Uterus (tissue), 2 donors: ENCODE measurements around the gene STX18.

Experiments
- CTCF ChIP-seq, 4 experiments: fragments of 200-600 bp in 2 of 4; fragments of 450-650 bp in 2 of 4; sonication (generic) in 2 of 4; IDR thresholded peaks; one replicate each; pipeline ENCODE4 v1.5.1; 2016 to 2019; ENCODE audit warnings: antibody characterized with exemption in 4 of 4, mild to moderate bottlenecking in 2 of 4, moderate library complexity in 1 of 4
- POLR2A ChIP-seq, 2 donors: fragments of 450-650 bp; IDR thresholded peaks; one replicate each; pipeline ENCODE4 v1.6.1; 2016; ENCODE audit warnings: antibody characterized with exemption in 2 of 2, mild to moderate bottlenecking in 1 of 2, moderate library complexity in 1 of 2

- TF ChIP-seq CTCF (IDR thresholded peaks at IDR 0.05) (no peak), POLR2A (IDR thresholded peaks at IDR 0.05) (no peak)
These were observed 32.2 kb upstream of the STX18 start for GRCh38 chr4:4574052-4574451.
